ENCODE results near the gene ZNHIT2. TPM values are rescaled to one million over a fixed set of nuclear protein-coding genes. Genes with fewer than 3 reads are reported as not detected.

Gene ZNHIT2
- total and polyA plus RNA-seq, 2 of the 13 experiments (the other 11 are each of a cell fraction or from before 2014, with no cell fraction given): 1.1 to 6.5 TPM

DNA sequence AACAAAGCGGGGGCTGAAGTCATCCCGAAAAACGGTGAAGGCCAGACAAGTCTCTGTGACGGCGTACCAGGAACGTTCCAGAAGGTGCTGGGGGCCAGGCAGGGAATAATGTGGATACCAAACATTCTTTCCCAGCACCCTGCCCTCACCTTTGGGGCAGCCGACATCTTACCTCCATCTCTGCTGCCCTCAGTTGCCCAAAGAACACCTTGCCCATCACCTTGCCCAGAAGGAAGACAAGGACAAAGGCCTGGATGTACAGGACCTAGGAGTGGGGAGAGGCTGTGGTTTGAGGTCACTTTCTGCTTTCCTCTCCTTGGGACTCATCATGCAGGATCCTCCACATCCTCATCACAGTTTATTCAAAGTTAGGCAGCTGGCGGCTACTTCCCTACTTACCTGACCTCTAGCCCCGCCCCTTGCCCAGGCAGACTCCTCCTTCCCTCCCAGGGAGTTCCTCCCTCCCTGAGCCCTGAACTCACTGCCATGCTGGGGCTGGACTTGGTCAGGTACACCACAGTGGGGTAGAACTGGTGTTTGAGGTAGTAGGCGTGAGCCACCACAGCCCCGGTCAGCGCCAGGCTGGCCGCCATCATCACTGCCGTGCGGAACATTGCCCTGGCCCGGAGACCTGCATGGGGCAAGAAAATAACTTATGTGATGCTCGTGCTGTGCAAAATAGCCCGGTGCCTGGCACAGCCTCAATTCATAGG, 15.6 kb upstream of the ZNHIT2 start:
- intact Hi-C loops (cut with micrococcal nuclease; ENCODE audit: unreplicated experiment): no loop called here
- H2AFZ ChIP-seq (ENCODE audit: low read length): no peak overlapping the region
- H3K4me1 ChIP-seq (ENCODE audit: insufficient read depth, low read length): peaks cover 25% of the 10 kb centered on the region
- H3K4me2 ChIP-seq (ENCODE audit: low read depth, low read length): peak overlapping the region; percentile 92
- H3K36me3 ChIP-seq (replicated peaks in 1 of 2; ENCODE audit: control insufficient read depth in 1 of 2, insufficient read depth in 2 of 2, low read length in 2 of 2): peaks cover 31 to 45% of the 10 kb centered on the region in 2 experiments
- peak; percentile 14 for ATAC-seq
- no peaks in the 10 kb centered on the region; a peak in 1 of 5 replicates for H3K27me3 ChIP-seq (ENCODE audit: control insufficient read depth in 1 of 2, insufficient read depth in 2 of 2, low read length in 2 of 2)
- peak overlapping the region; percentile 96 for H3K9ac ChIP-seq (ENCODE audit: insufficient read depth, low read depth, low read length)
- FAIRE-seq: no peak
- WGBS (ENCODE audit: low lambda C conversion rate): 65% methylated on average over 10 of the region's 18 CpGs
- peak overlapping the region; percentile 85 to 94 (median 92) for H3K4me3 ChIP-seq (replicated peaks in 1 of 3; ENCODE audit: insufficient read depth in 1 of 3, low read depth in 2 of 3, low read length in 3 of 3)
- H3K9me3 ChIP-seq (ENCODE audit: low read length): no peaks in the 10 kb centered on the region
- peak; percentile 47 for DNase-seq (ENCODE audit: low spot score)
- in situ Hi-C loops (cut with HindIII; ENCODE audit: extremely low pct_ligation_motif_present, low pct_unique_long_range_greater_than_20kb): no loop called here
- peaks cover 26% of the 10 kb centered on the region for H3K79me2 ChIP-seq (ENCODE audit: insufficient read depth, low read length)
- H4K20me1 ChIP-seq (ENCODE audit: insufficient read depth, low read length): peaks cover 17% of the 10 kb centered on the region
- H3K27ac ChIP-seq (ENCODE audit: extremely low read length, insufficient read depth, low read length): peak overlapping the region; percentile 96
- CTCF ChIA-PET (ENCODE audit: low intra/inter-chr PET ratio, low total read pairs): interaction anchor here (1.3 kb wide), 1 partner anchor 47 kb away, joined by 3 read pairs; no protein-coding TSS in a partner anchor
- no TSS peak for BruUV-seq (replicated peaks)
- POLR2A ChIA-PET: interaction anchor here (3.2 to 5.1 kb wide), 5 partner anchors 10 to 47 kb away, joined by 23 to 105 read pairs (median 85); partner anchors contain the start of genes CAPN1, FAU, MRPL49 and TM7SF2
- TF ChIP-seq, protein P1, sequence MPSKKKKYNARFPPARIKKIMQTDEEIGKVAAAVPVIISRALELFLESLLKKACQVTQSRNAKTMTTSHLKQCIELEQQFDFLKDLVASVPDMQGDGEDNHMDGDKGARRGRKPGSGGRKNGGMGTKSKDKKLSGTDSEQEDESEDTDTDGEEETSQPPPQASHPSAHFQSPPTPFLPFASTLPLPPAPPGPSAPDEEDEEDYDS (CRISPR knock-in tag; IDR thresholded peaks at IDR 0.05): no peak; the same call in 1 of the 2 replicates
- TF ChIP-seq ZNF878 (CRISPR knock-in tag; IDR thresholded peaks at IDR 0.05): no peak
- no peak for TF ChIP-seq NFYC (CRISPR knock-in tag; IDR thresholded peaks at IDR 0.05)
- TF ChIP-seq, protein P2, sequence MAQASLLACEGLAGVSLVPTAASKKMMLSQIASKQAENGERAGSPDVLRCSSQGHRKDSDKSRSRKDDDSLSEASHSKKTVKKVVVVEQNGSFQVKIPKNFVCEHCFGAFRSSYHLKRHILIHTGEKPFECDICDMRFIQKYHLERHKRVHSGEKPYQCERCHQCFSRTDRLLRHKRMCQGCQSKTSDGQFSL (CRISPR knock-in tag; IDR thresholded peaks at IDR 0.05): no peak
- TF ChIP-seq RFX1 (IDR thresholded peaks at IDR 0.05): no peak
- no peak for TF ChIP-seq PHF5A (CRISPR knock-in tag; IDR thresholded peaks at IDR 0.05; ENCODE audit: low read depth, unreplicated experiment)
- TF ChIP-seq, protein P3, sequence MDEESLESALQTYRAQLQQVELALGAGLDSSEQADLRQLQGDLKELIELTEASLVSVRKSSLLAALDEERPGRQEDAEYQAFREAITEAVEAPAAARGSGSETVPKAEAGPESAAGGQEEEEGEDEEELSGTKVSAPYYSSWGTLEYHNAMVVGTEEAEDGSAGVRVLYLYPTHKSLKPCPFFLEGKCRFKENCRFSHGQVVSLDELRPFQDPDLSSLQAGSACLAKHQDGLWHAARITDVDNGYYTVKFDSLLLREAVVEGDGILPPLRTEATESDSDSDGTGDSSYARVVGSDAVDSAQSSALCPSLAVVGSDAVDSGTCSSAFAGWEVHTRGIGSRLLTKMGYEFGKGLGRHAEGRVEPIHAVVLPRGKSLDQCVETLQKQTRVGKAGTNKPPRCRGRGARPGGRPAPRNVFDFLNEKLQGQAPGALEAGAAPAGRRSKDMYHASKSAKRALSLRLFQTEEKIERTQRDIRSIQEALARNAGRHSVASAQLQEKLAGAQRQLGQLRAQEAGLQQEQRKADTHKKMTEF (CRISPR knock-in tag; IDR thresholded peaks at IDR 0.05): 0 out of 2 replicates have a peak, but pooled peaks have one; percentile 5
- 0 out of 2 replicates have a peak, but pooled peaks have one; percentile 23 for TF ChIP-seq SP4 (CRISPR knock-in tag; IDR thresholded peaks at IDR 0.05)
- TF ChIP-seq ZC3H13 (CRISPR knock-in tag; IDR thresholded peaks at IDR 0.05): no peak
- TF ChIP-seq POLR2A (IDR thresholded peaks at IDR 0.05; ENCODE audit: insufficient read depth in 1 of 2, low read depth in 2 of 2, low read length in 2 of 2): peak in 1 of 2 experiments; percentile 74; a peak in 3 of 4 replicates
- TF ChIP-seq, protein P4, sequence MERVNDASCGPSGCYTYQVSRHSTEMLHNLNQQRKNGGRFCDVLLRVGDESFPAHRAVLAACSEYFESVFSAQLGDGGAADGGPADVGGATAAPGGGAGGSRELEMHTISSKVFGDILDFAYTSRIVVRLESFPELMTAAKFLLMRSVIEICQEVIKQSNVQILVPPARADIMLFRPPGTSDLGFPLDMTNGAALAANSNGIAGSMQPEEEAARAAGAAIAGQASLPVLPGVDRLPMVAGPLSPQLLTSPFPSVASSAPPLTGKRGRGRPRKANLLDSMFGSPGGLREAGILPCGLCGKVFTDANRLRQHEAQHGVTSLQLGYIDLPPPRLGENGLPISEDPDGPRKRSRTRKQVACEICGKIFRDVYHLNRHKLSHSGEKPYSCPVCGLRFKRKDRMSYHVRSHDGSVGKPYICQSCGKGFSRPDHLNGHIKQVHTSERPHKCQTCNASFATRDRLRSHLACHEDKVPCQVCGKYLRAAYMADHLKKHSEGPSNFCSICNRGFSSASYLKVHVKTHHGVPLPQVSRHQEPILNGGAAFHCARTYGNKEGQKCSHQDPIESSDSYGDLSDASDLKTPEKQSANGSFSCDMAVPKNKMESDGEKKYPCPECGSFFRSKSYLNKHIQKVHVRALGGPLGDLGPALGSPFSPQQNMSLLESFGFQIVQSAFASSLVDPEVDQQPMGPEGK (CRISPR knock-in tag; IDR thresholded peaks at IDR 0.05): 0 out of 2 replicates have a peak, but pooled peaks have one; percentile 15
- no peak for TF ChIP-seq CHD4 (IDR thresholded peaks at IDR 0.05; ENCODE audit: borderline replicate concordance, low read length)
- no peak for TF ChIP-seq ZNF329 (CRISPR knock-in tag; IDR thresholded peaks at IDR 0.05; ENCODE audit: low read depth)
- TF ChIP-seq ZNF263 (CRISPR knock-in tag; IDR thresholded peaks at IDR 0.05): peak; percentile 67
- TF ChIP-seq HNF4G (IDR thresholded peaks at IDR 0.05; ENCODE audit: borderline replicate concordance, low read depth, low read length): no peak
- TF ChIP-seq HNF4G (CRISPR knock-in tag; IDR thresholded peaks at IDR 0.05; ENCODE audit: borderline replicate concordance, low read depth): no peak
- peak; percentile 69 for TF ChIP-seq POLR2AphosphoS5 (IDR thresholded peaks at IDR 0.05; ENCODE audit: low read depth, low read length)
- no peak for TF ChIP-seq ATF1 (CRISPR knock-in tag; IDR thresholded peaks at IDR 0.05)
